Vagina (tissue), 2 donors: ENCODE measurements around the gene INTS14.

Experiments used
- POLR2A ChIP-seq, 2 donors: fragments of 450-650 bp; IDR thresholded peaks; one replicate each; pipeline ENCODE4 v1.6.1; 2017; ENCODE audit warnings: antibody characterized with exemption in 2 of 2, mild to moderate bottlenecking in 2 of 2, moderate library complexity in 2 of 2
- TF ChIP-seq, protein P1 (sequence below), 3 experiments: fragments of 450-650 bp in 2 of 3; fragments of 200-600 bp in 1 of 3; sonication (generic) in 1 of 3; IDR thresholded peaks; one replicate each; pipeline ENCODE4 v1.5.1; 2017 to 2019; ENCODE audit warnings: antibody characterized with exemption in 3 of 3, mild to moderate bottlenecking in 2 of 3, moderate library complexity in 2 of 3

DNA sequence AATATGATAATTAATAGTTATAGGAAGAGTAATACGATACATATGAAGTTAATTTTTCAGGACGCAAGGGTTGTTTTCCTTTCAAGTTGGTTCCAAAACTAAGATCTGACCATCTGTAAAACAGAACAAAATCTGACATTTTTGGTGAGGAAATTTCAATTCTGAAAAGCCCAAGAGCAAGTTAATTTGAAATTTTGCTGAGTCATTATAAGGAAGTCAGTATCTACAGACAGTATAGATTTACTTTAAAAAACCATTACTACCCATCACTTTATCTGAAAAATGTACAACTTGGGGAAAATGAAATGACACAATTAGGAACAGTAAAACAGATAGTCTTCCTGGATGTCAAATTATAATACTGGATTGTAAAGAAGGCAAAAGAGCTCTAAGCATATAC is 12.5 kb downstream of the INTS14 start:
- no peak for TF ChIP-seq POLR2A (IDR thresholded peaks at IDR 0.05)
- TF ChIP-seq, protein P1, sequence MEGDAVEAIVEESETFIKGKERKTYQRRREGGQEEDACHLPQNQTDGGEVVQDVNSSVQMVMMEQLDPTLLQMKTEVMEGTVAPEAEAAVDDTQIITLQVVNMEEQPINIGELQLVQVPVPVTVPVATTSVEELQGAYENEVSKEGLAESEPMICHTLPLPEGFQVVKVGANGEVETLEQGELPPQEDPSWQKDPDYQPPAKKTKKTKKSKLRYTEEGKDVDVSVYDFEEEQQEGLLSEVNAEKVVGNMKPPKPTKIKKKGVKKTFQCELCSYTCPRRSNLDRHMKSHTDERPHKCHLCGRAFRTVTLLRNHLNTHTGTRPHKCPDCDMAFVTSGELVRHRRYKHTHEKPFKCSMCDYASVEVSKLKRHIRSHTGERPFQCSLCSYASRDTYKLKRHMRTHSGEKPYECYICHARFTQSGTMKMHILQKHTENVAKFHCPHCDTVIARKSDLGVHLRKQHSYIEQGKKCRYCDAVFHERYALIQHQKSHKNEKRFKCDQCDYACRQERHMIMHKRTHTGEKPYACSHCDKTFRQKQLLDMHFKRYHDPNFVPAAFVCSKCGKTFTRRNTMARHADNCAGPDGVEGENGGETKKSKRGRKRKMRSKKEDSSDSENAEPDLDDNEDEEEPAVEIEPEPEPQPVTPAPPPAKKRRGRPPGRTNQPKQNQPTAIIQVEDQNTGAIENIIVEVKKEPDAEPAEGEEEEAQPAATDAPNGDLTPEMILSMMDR (IDR thresholded peaks at IDR 0.05) = no peak
